Measurements from ENCODE around the gene KRTAP10-4.

- TF ChIP-seq YY1 (IDR thresholded peaks at IDR 0.05; ENCODE audit: low read depth) (no peak), POLR2AphosphoS5 (IDR thresholded peaks at IDR 0.05; ENCODE audit: low read depth, low read length) (no peak), CTCF (IDR thresholded peaks at IDR 0.05) (no peak), USF2 (IDR thresholded peaks at IDR 0.05; ENCODE audit: borderline replicate concordance, low read depth, low read length) (no peak), EP300 (IDR thresholded peaks at IDR 0.05; ENCODE audit: borderline replicate concordance in 1 of 2, low read depth in 1 of 2, low read length in 1 of 2) (no peak), REST (IDR thresholded peaks at IDR 0.05; ENCODE audit: low read depth, low read length) (no peak), TEAD4 (IDR thresholded peaks at IDR 0.05; ENCODE audit: borderline replicate concordance, insufficient read depth) (no peak), RAD21 (IDR thresholded peaks at IDR 0.05; ENCODE audit: low read length) (no peak), GABPA (IDR thresholded peaks at IDR 0.05; ENCODE audit: low read depth) (no peak), NFIC (IDR thresholded peaks at IDR 0.05; ENCODE audit: borderline replicate concordance) (no peak)
Measured at GRCh38 chr21:44529011-44529421, 44.5 kb upstream of the KRTAP10-4 start.
